ENCODE results near the gene TMEM158. TPM values are rescaled to one million over a fixed set of nuclear protein-coding genes. Genes with fewer than 3 reads are reported as not detected.

TMEM158 gene
- total RNA-seq, 1 experiment from 2014 or later, result 25.8 TPM

- Histone ChIP-seq H3K9me2 (ENCODE audit: insufficient read depth) (no peaks in the 10 kb centered on the region), H3K4me3 (replicated peaks in 1 of 2; ENCODE audit: low read depth in 1 of 2, low read length in 2 of 2) (no peak overlapping the region), H3K9me3 (ENCODE audit: control insufficient read depth in 1 of 2, insufficient read depth in 1 of 2, low read depth in 1 of 2, low read length in 2 of 2) (no peaks in the 10 kb centered on the region), H3K4me1 (ENCODE audit: control insufficient read depth in 1 of 2, insufficient read depth in 2 of 2, low read length in 2 of 2) (peaks cover 17 to 25% of the 10 kb centered on the region in 2 experiments), H3K9ac (ENCODE audit: low read length) (no peak overlapping the region), H4K20me1 (ENCODE audit: insufficient read depth) (no peaks in the 10 kb centered on the region), H3K4me2 (ENCODE audit: low read length) (no peak overlapping the region), H3K36me3 (ENCODE audit: control insufficient read depth in 1 of 2, insufficient read depth in 2 of 2, low read length in 2 of 2) (no peaks in the 10 kb centered on the region), H3K79me2 (ENCODE audit: insufficient read depth, low read length) (no peaks in the 10 kb centered on the region), H3K27ac (ENCODE audit: low read depth, low read length) (no peak overlapping the region), H2AFZ (ENCODE audit: low read depth, low read length, poor library complexity, severe bottlenecking) (no peak overlapping the region), H3K27me3 (ENCODE audit: insufficient read depth, low read length) (peaks cover 17% of the 10 kb centered on the region; the same call in 1 of the 2 replicates)
- intact Hi-C loops (cut with micrococcal nuclease), result loop anchor here (5.0 to 10.0 kb wide), 2 partner anchors 319 to 697 kb away; no protein-coding TSS in a partner anchor
- BruUV-seq (replicated peaks), result no TSS peak
- ChIA-PET RAD21 (ENCODE audit: low non-redundant PET in 1 of 2, low total read pairs in 2 of 2, uncharacterized antibody in 2 of 2, unreplicated experiment in 2 of 2) (no interaction called here), POLR2A (no interaction called here), CTCF (interaction anchor here (1.1 to 1.3 kb wide), 2 partner anchors 187 to 271 kb away, joined by 3 read pairs; no protein-coding TSS in a partner anchor)
- DNase-seq (ENCODE audit: low read depth, low spot score), result no peak
- no peak for TF ChIP-seq POLR2AphosphoS5 (IDR thresholded peaks at IDR 0.05; ENCODE audit: low read depth, low read length)
- TF ChIP-seq CEBPB (IDR thresholded peaks at IDR 0.05; ENCODE audit: low read depth), result no peak
- no peak for TF ChIP-seq ZNF274 (IDR thresholded peaks at IDR 0.05; ENCODE audit: low read depth, low read length)
- no peak for ATAC-seq
Observed at GRCh38 chr3:45227946-45228345, 1.9 kb upstream of the TMEM158 start.

GRCh38 chr3:45227071-45227820 lies 1.2 kb upstream of the TMEM158 start:
- Histone ChIP-seq H3K9ac (ENCODE audit: low read length) (no peak overlapping the region), H3K27ac (ENCODE audit: low read depth, low read length) (no peak overlapping the region), H3K9me3 (ENCODE audit: control insufficient read depth in 1 of 2, insufficient read depth in 1 of 2, low read depth in 1 of 2, low read length in 2 of 2) (no peaks in the 10 kb centered on the region), H3K79me2 (ENCODE audit: insufficient read depth, low read length) (no peaks in the 10 kb centered on the region), H3K27me3 (ENCODE audit: insufficient read depth, low read length) (peaks cover 17% of the 10 kb centered on the region; the same call in 1 of the 2 replicates), H3K4me2 (ENCODE audit: low read length) (no peak overlapping the region), H2AFZ (ENCODE audit: low read depth, low read length, poor library complexity, severe bottlenecking) (no peak overlapping the region), H3K36me3 (ENCODE audit: control insufficient read depth in 1 of 2, insufficient read depth in 2 of 2, low read length in 2 of 2) (no peaks in the 10 kb centered on the region), H3K4me1 (ENCODE audit: control insufficient read depth in 1 of 2, insufficient read depth in 2 of 2, low read length in 2 of 2) (peaks cover 17 to 25% of the 10 kb centered on the region in 2 experiments), H4K20me1 (ENCODE audit: insufficient read depth) (no peaks in the 10 kb centered on the region), H3K9me2 (ENCODE audit: insufficient read depth) (no peaks in the 10 kb centered on the region), H3K4me3 (replicated peaks in 1 of 2; ENCODE audit: low read depth in 1 of 2, low read length in 2 of 2) (no peak overlapping the region)
- no peak for TF ChIP-seq ZBTB33 (IDR thresholded peaks at IDR 0.05; ENCODE audit: extremely low read depth, insufficient replicate concordance, low read length)
- no peak for TF ChIP-seq JUND (IDR thresholded peaks at IDR 0.05)
- no peak for TF ChIP-seq REST (IDR thresholded peaks at IDR 0.05; ENCODE audit: low read depth)
- no peak for TF ChIP-seq EGR1 (IDR thresholded peaks at IDR 0.05; ENCODE audit: low read depth)
- no peak for TF ChIP-seq SRF (IDR thresholded peaks at IDR 0.05; ENCODE audit: low read depth)
- no peak for TF ChIP-seq POLR2A (IDR thresholded peaks at IDR 0.05; ENCODE audit: borderline replicate concordance, extremely low read depth, insufficient read depth, insufficient read length)
- DNase-seq (ENCODE audit: low read depth, low spot score), result no peak
- intact Hi-C loops (cut with micrococcal nuclease), result loop anchor here (5.0 to 10.0 kb wide), 2 partner anchors 320 to 698 kb away; no protein-coding TSS in a partner anchor
- ATAC-seq, result no peak
- BruUV-seq (replicated peaks), result no TSS peak
- CTCF ChIA-PET, result interaction anchor here (1.1 to 1.3 kb wide), 3 partner anchors 187 to 272 kb away, joined by 3 to 4 read pairs (median 3); no protein-coding TSS in a partner anchor
- RAD21 ChIA-PET (ENCODE audit: low non-redundant PET in 1 of 2, low total read pairs in 2 of 2, uncharacterized antibody in 2 of 2, unreplicated experiment in 2 of 2), result no interaction called here
- POLR2A ChIA-PET, result no interaction called here

Measured in HCT116 (cell line).